HuH-7 (cell line): ENCODE measurements around the gene MATN1.
A peak's percentile ranks its signal among the peaks of the same experiment; 100 is the strongest.

Experiments used
- DNase-seq: peaks from one replicate; pipeline ENCODE4 v3.0.0; 2011; ENCODE audit warnings: low spot score

The MATN1 gene

GRCh38 chr1:30680879-30681278 lies 42.5 kb downstream of the MATN1 start:
- no peak for DNase-seq

- no peak for DNase-seq
These were observed 43.0 kb downstream of the MATN1 start for GRCh38 chr1:30680429-30680828.

GRCh38 chr1:30679976-30680305 lies 43.4 kb downstream of the MATN1 start:
- DNase-seq: no peak

- DNase-seq: no peak
These were observed 44.0 kb downstream of the MATN1 start for GRCh38 chr1:30679201-30679975.

GRCh38 chr1:30678209-30678608 lies 45.2 kb downstream of the MATN1 start:
- DNase-seq: no peak

GRCh38 chr1:30677471-30677870 lies 45.9 kb downstream of the MATN1 start:
- DNase-seq: no peak

- no peak for DNase-seq
These were observed 47.6 kb downstream of the MATN1 start for GRCh38 chr1:30675761-30676160.

- DNase-seq: no peak
These were observed 48.1 kb downstream of the MATN1 start for GRCh38 chr1:30675289-30675688.

GRCh38 chr1:30673395-30673794 lies 50.0 kb downstream of the MATN1 start:
- DNase-seq: no peak

GRCh38 chr1:30672661-30673060 lies 50.7 kb downstream of the MATN1 start:
- no peak for DNase-seq

GRCh38 chr1:30670240-30671060 lies 52.9 kb downstream of the MATN1 start:
- DNase-seq: no peak

- no peak for DNase-seq
These were observed 54.6 kb downstream of the MATN1 start for GRCh38 chr1:30668546-30669327.

- DNase-seq: no peak
These were observed 55.4 kb downstream of the MATN1 start for GRCh38 chr1:30668024-30668423.

- DNase-seq: no peak
These were observed 56.6 kb downstream of the MATN1 start for GRCh38 chr1:30666756-30667273.

- DNase-seq: no peak
These were observed 58.0 kb downstream of the MATN1 start for GRCh38 chr1:30665216-30666010.

- no peak for DNase-seq
These were observed 59.2 kb downstream of the MATN1 start for GRCh38 chr1:30664103-30664755.

GRCh38 chr1:30663596-30664091 lies 59.7 kb downstream of the MATN1 start:
- peak; percentile 36 for DNase-seq

- DNase-seq: no peak
These were observed 61.0 kb downstream of the MATN1 start for GRCh38 chr1:30662291-30662840.

- DNase-seq: no peak
These were observed 62.1 kb downstream of the MATN1 start for GRCh38 chr1:30661311-30661710.
